Smooth muscle cell of the brain vasculature (primary cell): ENCODE results near the gene COMMD2.

Experiments used
- DNase-seq: peaks from one replicate; pipeline ENCODE4 v3.0.0-alpha.2; 2012; ENCODE audit warnings: low read depth, low spot score

COMMD2 gene

DNA sequence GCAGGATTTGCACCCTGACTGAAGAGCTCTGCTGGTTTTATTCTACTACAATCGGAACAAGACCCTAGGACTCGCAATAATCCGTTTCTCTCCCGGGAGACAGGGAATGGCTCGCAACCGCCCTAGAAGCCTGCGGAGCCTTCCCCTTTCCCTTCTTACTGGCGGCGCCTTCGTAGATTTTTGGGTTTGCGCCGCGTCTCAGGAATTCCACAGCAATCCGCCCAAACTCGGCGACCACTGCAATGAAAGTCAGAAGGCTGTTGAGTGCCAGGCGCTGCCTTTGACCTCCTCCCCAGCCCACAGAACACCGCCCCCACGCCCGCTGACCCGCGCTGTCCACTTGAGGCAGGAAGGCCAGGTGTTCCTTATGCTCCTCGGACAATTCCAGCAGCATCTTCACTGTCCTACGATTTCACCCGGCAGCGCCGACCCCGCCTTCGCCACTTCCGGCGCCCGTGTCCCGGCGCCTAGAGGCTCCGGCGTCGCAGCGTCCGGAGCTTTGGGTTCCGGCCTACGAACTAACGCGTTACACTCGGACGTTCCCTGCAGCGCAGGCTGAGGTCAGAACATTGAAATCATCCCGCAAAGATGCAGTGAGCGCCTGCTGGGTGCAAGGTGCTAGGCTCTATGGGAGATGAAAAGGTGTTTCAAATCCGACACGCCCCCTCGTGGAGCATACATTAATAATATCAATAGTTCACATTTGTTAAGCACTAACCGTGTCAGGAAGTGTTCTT is at the start of gene COMMD2:
COMMD2 (minus strand) TSS at position 439 of the 737 bp plus-strand sequence; CDS start at position 394, 45 bp downstream.
- peak; percentile 51 for DNase-seq

GRCh38 chr3:149801639-149802038 is 49.4 kb upstream of the COMMD2 start:
- no peak for DNase-seq

- no peak for DNase-seq
These were observed 48.9 kb upstream of the COMMD2 start for GRCh38 chr3:149801195-149801594.

- no peak for DNase-seq
These were observed 48.4 kb upstream of the COMMD2 start for GRCh38 chr3:149800693-149801092.

- DNase-seq = no peak
These were observed 43.7 kb upstream of the COMMD2 start for GRCh38 chr3:149796026-149796425.

- DNase-seq = no peak
These were observed 40.4 kb upstream of the COMMD2 start, which contains the start of gene ANKUB1 for GRCh38 chr3:149792452-149793270. TSS of gene ANKUB1 (minus strand) at chr3:149792554. CDS start at chr3:149792366, 188 bp downstream.

DNA sequence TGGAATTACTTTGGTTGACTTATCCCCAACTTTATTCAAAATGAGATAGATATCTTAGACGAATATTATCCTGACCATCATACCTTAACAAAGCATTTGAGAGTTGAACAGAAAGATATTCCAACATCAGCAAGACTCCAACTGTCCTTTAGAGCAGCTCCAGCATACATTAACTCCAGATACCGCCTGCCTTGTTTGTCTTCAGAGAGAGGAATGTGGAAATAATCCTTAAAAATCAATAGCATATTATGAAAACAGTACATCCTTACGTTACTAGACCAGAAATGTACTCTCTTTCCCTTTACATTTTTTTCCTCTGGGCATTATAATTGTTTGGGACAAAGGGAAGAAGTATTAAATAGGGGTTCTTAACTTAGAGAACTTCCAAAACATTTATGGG is 38.4 kb upstream of the COMMD2 start:
- no peak for DNase-seq

- no peak for DNase-seq
These were observed 38.0 kb upstream of the COMMD2 start for GRCh38 chr3:149790268-149790667.

- no peak for DNase-seq
These were observed 31.9 kb upstream of the COMMD2 start for GRCh38 chr3:149784064-149784704.

DNA sequence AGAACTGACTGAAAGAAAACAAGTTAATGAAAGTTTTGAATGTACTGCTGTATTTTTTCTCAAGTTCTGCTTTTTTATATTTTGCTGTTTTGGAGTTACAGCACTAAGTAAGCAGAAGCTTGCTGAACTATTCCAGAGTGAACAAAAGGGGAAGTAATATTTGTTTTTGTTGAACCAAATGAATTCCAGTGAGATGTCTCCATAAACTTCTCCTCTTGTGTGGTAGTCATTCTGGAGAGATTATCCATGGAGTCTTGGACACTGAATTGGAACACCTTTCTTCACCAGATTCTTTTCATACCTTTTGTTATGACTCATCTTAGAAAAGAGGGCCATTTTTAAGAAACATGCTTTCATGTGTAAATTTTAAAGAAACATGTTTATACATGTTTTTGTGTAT is 31.3 kb upstream of the COMMD2 start:
- no peak for DNase-seq

GRCh38 chr3:149781741-149782140 is 29.5 kb upstream of the COMMD2 start:
- DNase-seq = no peak

DNA sequence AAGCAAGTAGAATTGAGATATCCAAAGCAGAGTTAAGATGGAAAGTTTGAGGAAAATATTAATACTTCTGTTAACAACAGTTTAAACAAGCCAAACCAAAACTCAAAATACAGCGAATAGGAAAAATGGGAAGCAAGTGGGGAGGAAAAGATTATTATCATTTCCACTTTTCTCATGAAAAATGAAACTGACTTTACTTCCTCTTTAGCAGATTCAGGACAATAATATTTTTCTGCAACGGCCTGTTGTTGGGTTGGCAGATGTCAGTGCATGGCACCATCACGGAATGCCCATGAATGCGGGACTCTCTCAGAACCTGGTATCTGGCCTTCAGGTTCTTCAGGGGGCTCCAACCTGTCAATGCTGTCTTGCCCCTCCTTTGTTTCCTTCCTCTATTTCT is 28.9 kb upstream of the COMMD2 start:
- no peak for DNase-seq

GRCh38 chr3:149777414-149778214 is 25.3 kb upstream of the COMMD2 start:
- no peak for DNase-seq

DNA sequence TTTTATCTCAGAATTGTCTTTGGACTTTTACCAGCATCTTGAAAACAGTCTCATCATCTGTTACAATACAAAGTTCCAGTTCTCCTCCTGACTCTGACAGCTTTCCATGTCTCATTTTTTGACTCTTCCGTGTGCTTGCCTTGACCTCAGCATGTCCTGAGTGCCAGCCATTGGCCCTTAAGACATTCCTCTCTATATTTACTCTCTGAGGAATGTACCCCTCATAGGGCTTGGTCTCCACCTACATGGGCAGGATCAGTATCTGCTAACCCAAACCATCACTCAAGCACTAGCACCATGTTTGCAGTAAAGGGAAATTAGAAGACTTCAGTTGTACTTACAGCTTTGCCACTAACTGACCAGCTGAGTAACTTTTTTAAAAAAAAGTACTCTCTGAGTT is 23.9 kb upstream of the COMMD2 start:
- DNase-seq = no peak

GRCh38 chr3:149772861-149773260 is 20.6 kb upstream of the COMMD2 start:
- no peak for DNase-seq

- no peak for DNase-seq
These were observed 19.5 kb upstream of the COMMD2 start for GRCh38 chr3:149771652-149772271.

GRCh38 chr3:149770246-149770645 is 18.0 kb upstream of the COMMD2 start:
- no peak for DNase-seq

DNA sequence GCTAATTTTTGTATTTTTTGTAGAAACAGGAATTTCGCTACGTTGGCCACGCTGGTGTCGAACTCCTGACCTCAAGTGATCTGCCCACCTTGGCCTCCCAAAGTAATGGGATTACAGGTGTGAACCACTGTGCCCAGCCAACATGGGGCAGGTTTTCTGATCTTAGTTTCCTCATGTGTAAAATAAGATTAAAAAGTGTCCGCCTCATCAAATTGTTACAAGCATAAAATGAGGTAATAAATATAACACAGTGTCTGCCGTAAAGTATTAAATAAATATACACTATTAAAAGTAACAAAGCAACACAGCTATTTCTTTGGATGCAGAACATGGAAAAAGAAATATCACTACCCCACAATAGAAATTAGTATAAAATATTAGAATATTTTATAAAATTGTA is 16.4 kb upstream of the COMMD2 start:
- DNase-seq = no peak

DNA sequence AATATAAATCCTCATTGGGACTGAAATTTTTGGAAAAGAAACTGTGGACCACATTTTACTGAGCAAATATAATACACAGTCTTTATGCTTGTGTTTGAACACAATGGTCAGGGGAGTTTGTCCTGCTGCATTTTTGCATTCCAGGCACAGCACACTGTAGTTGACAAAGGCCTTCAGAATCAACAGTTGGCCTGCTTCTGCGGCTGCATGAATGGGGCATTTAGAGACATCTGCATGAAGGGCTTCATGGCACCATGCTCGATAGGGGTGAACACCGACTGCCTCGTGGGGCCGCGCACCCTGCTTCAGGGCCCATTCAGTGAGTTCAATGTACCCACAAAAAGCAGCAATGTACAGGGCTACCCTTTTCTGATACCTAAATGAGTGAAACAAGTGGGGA is 15.4 kb upstream of the COMMD2 start:
- DNase-seq = no peak

- DNase-seq = peak; percentile 18
These were observed 13.6 kb upstream of the COMMD2 start for GRCh38 chr3:149765762-149766334.

- no peak for DNase-seq
These were observed 12.0 kb upstream of the COMMD2 start for GRCh38 chr3:149764302-149764701.
